HepG2 (cell line): ENCODE results near the gene PLCXD1. TPM values are rescaled to one million over a fixed set of nuclear protein-coding genes. Genes with fewer than 3 reads are reported as not detected.
A peak's percentile ranks its signal among the peaks of the same experiment; 100 is the strongest.

ENCODE experiments used
- ATF6 ChIP-seq: sonication (generic); formaldehyde crosslinking; conservative IDR thresholded peaks from 2 replicates; pipeline ENCODE4 v1.4.0; 2020; ENCODE audit warnings: missing genetic modification reagents
- DZIP1 ChIP-seq: sonication (generic); formaldehyde crosslinking; IDR thresholded peaks from 2 replicates; pipeline ENCODE4 v1.5.0; 2020; ENCODE audit warnings: mild to moderate bottlenecking, missing genetic modification reagents
- ELF1 ChIP-seq: sonication (generic); formaldehyde crosslinking; IDR thresholded peaks from 2 replicates; pipeline ENCODE4 v1.4.0; 2020; ENCODE audit warnings: missing genetic modification reagents
- GRHL1 ChIP-seq: sonication (generic); formaldehyde crosslinking; conservative IDR thresholded peaks from 2 replicates; pipeline ENCODE4 v1.8.0; 2022; ENCODE audit warnings: missing genetic modification reagents
- IRF2 ChIP-seq: IDR thresholded peaks from 2 replicates; pipeline ENCODE4 v1.6.1; 2018; ENCODE audit warnings: missing genetic modification reagents, missing compliant biosample characterization
- MNT ChIP-seq: fragments of 450-650 bp; IDR thresholded peaks from 2 replicates; pipeline ENCODE4 v1.6.1; 2016
- MTERF4 ChIP-seq: sonication (generic); formaldehyde crosslinking; IDR thresholded peaks from 2 replicates; pipeline ENCODE4 v1.8.0; 2023; ENCODE audit warnings: mild to moderate bottlenecking, missing genetic modification reagents
- POLR2A ChIP-seq, 2 experiments: IDR thresholded peaks; 2 replicates each; pipeline ENCODE4 v1.6.1; 2011; ENCODE audit warnings: low read depth in 2 of 2, low read length in 2 of 2, mild to moderate bottlenecking in 1 of 2, moderate library complexity in 1 of 2; ENCODE audit not compliant: insufficient read depth in 1 of 2
- TFAP4 ChIP-seq: sonication (generic); IDR thresholded peaks from 2 replicates; pipeline ENCODE4 v1.6.1; 2016; ENCODE audit warnings: low read depth, borderline replicate concordance
- YEATS4 ChIP-seq: sonication (generic); formaldehyde crosslinking; IDR thresholded peaks from 2 replicates; pipeline ENCODE4 v1.4.0; 2020; ENCODE audit warnings: missing genetic modification reagents, borderline replicate concordance
- ZC3H13 ChIP-seq: sonication (generic); formaldehyde crosslinking; IDR thresholded peaks from 2 replicates; pipeline ENCODE4 v1.8.1; 2023; ENCODE audit warnings: mild to moderate bottlenecking, missing genetic modification reagents, moderate library complexity
- ZNF281 ChIP-seq: sonication (generic); formaldehyde crosslinking; IDR thresholded peaks from 2 replicates; pipeline ENCODE4 v1.4.0; 2020; ENCODE audit warnings: missing genetic modification reagents, borderline replicate concordance
- ZNF354B ChIP-seq: sonication (generic); formaldehyde crosslinking; IDR thresholded peaks from 2 replicates; pipeline ENCODE4 v1.8.0; 2022; ENCODE audit warnings: mild to moderate bottlenecking, missing genetic modification reagents
- ZNF772 ChIP-seq: sonication (generic); formaldehyde crosslinking; IDR thresholded peaks from 2 replicates; pipeline ENCODE4 v1.5.0; 2020; ENCODE audit warnings: mild to moderate bottlenecking, missing genetic modification reagents
- polyA plus RNA-seq, 8 experiments: library from polyadenylated mRNA; depleted of rRNA in 3 of 8; stranded (reverse) in 7 of 8; unstranded in 1 of 8; fragments of >200 nt; fragmentation: Illumina TruSeq in 4 of 8; extraction: Trizol in 4 of 8; gene quantifications; 2 replicates each; pipeline versions ENCODE4 v1.2.1 to v1.2.3, GENCODE V29; 2011 to 2016; ENCODE audit warnings: low read depth in 4 of 8, missing spikeins in 1 of 8, mixed read lengths in 1 of 8; ENCODE audit not compliant: insufficient read depth in 1 of 8
- total RNA-seq, 5 experiments: library from RNA; depleted of rRNA; stranded (reverse); fragments of >200 nt; fragmentation: Illumina TruSeq; extraction: Trizol; gene quantifications; 2 replicates each; pipeline ENCODE4 v1.2.3, GENCODE V29; 2016; ENCODE audit warnings: low read depth in 1 of 5

Gene PLCXD1
- total and polyA plus RNA-seq, 2 of the 13 experiments (the other 11 are each of a cell fraction or from before 2014, with no cell fraction given), result 87.7 to 153 TPM

- TF ChIP-seq ZNF772 (no peak), GRHL1 (CRISPR knock-in tag) (no peak), MTERF4 (CRISPR knock-in tag) (no peak), TFAP4 (no peak), IRF2 (CRISPR knock-in tag) (no peak), DZIP1 (CRISPR knock-in tag) (0 out of 2 replicates have a peak, but pooled peaks have one; percentile 16), MNT (no peak), POLR2A (IDR thresholded peaks at IDR 0.05; ENCODE audit: insufficient read depth in 1 of 2, low read depth in 2 of 2, low read length in 2 of 2) (peak in 1 of 2 experiments; percentile 68; a peak in 2 of 4 replicates), ATF6 (CRISPR knock-in tag) (no peak), ZNF354B (no peak), ZC3H13 (CRISPR knock-in tag) (no peak), ZNF281 (CRISPR knock-in tag) (no peak), ELF1 (CRISPR knock-in tag) (no peak), YEATS4 (CRISPR knock-in tag) (no peak)
Measured at GRCh38 chrX:318068-318738, 37.0 kb downstream of the PLCXD1 start (continued).
